ENCODE results near the gene CPA2. TPM values are rescaled to one million over a fixed set of nuclear protein-coding genes. Genes with fewer than 3 reads are reported as not detected.

The CPA2 gene
- polyA plus RNA-seq, 1 donor (not counting 4 experiments of a cell fraction or from before 2014, with no cell fraction given): 0.33 TPM

- no peak overlapping the region for H3K27ac ChIP-seq (ENCODE audit: control insufficient read depth, insufficient read depth, low read length)
- no peaks in the 10 kb centered on the region for H3K4me1 ChIP-seq (ENCODE audit: control insufficient read depth, extremely low read depth, insufficient read depth, low read length)
- FAIRE-seq: no peak
- H2AFZ ChIP-seq (ENCODE audit: control insufficient read depth, low read length): no peak overlapping the region
- H3K4me3 ChIP-seq (ENCODE audit: control insufficient read depth in 2 of 3, extremely low read depth in 1 of 3, insufficient read depth in 2 of 3, low read depth in 1 of 3, low read length in 3 of 3): no peak overlapping the region
- no peaks in the 10 kb centered on the region for H4K20me1 ChIP-seq (ENCODE audit: control insufficient read depth, extremely low read depth, insufficient read depth, low read length)
- H3K36me3 ChIP-seq (ENCODE audit: control insufficient read depth in 2 of 2, extremely low read depth in 1 of 2, insufficient read depth in 2 of 2, low read length in 2 of 2): no peaks in the 10 kb centered on the region
- H3K4me2 ChIP-seq (ENCODE audit: control insufficient read depth, extremely low read depth, insufficient read depth, low read depth, low read length): no peak overlapping the region
- dilution Hi-C loops (cut with MboI; ENCODE audit: extremely low pct_ligation_motif_present, low sequenced_read_pairs): no loop called here
- H3K9me1 ChIP-seq (ENCODE audit: control insufficient read depth, extremely low read depth, insufficient read depth, low read length): no peaks in the 10 kb centered on the region
- H3K9ac ChIP-seq (ENCODE audit: control insufficient read depth, extremely low read depth, insufficient read depth, low read length): no peak overlapping the region
- no peaks in the 10 kb centered on the region for H3K79me2 ChIP-seq (ENCODE audit: control insufficient read depth, insufficient read depth, low read length)
- no peaks in the 10 kb centered on the region for H3K27me3 ChIP-seq (ENCODE audit: control insufficient read depth, extremely low read depth, insufficient read depth, low read length)
- TF ChIP-seq CTCF (optimal IDR thresholded peaks at IDR 0.05 in 1 of 3, IDR thresholded peaks at IDR 0.05 in 1 of 3, conservative IDR thresholded peaks at IDR 0.05 in 1 of 3; ENCODE audit: extremely low read depth in 1 of 3, insufficient read depth in 2 of 3, low read length in 3 of 3): no peak
- TF ChIP-seq EZH2 (IDR thresholded peaks at IDR 0.05; ENCODE audit: low read length): no peak
- no peaks in the 10 kb centered on the region for H3K9me3 ChIP-seq (ENCODE audit: control insufficient read depth, low read depth, low read length)
- DNase-seq (ENCODE audit: low read depth, low spot score): no peak
These were observed 46.8 kb upstream of the CPA2 start for GRCh38 chr7:130219871-130220270.

GRCh38 chr7:130221746-130222145, 44.9 kb upstream of the CPA2 start:
- Histone ChIP-seq H2AFZ (ENCODE audit: control insufficient read depth, low read length) (no peak overlapping the region), H3K27me3 (ENCODE audit: control insufficient read depth, extremely low read depth, insufficient read depth, low read length) (no peaks in the 10 kb centered on the region), H3K27ac (ENCODE audit: control insufficient read depth, insufficient read depth, low read length) (no peak overlapping the region), H3K4me1 (ENCODE audit: control insufficient read depth, extremely low read depth, insufficient read depth, low read length) (no peaks in the 10 kb centered on the region), H3K9me3 (ENCODE audit: control insufficient read depth, low read depth, low read length) (no peaks in the 10 kb centered on the region), H3K36me3 (ENCODE audit: control insufficient read depth in 2 of 2, extremely low read depth in 1 of 2, insufficient read depth in 2 of 2, low read length in 2 of 2) (no peaks in the 10 kb centered on the region), H3K9ac (ENCODE audit: control insufficient read depth, extremely low read depth, insufficient read depth, low read length) (no peak overlapping the region), H3K79me2 (ENCODE audit: control insufficient read depth, insufficient read depth, low read length) (no peaks in the 10 kb centered on the region), H3K4me3 (ENCODE audit: control insufficient read depth in 2 of 3, extremely low read depth in 1 of 3, insufficient read depth in 2 of 3, low read depth in 1 of 3, low read length in 3 of 3) (no peak overlapping the region), H4K20me1 (ENCODE audit: control insufficient read depth, extremely low read depth, insufficient read depth, low read length) (no peaks in the 10 kb centered on the region), H3K4me2 (ENCODE audit: control insufficient read depth, extremely low read depth, insufficient read depth, low read depth, low read length) (no peak overlapping the region), H3K9me1 (ENCODE audit: control insufficient read depth, extremely low read depth, insufficient read depth, low read length) (no peaks in the 10 kb centered on the region)
- TF ChIP-seq CTCF (optimal IDR thresholded peaks at IDR 0.05 in 1 of 3, IDR thresholded peaks at IDR 0.05 in 1 of 3, conservative IDR thresholded peaks at IDR 0.05 in 1 of 3; ENCODE audit: extremely low read depth in 1 of 3, insufficient read depth in 2 of 3, low read length in 3 of 3): no peak
- no peak for TF ChIP-seq EZH2 (IDR thresholded peaks at IDR 0.05; ENCODE audit: low read length)
- no peak for FAIRE-seq
- dilution Hi-C loops (cut with MboI; ENCODE audit: extremely low pct_ligation_motif_present, low sequenced_read_pairs): no loop called here
- DNase-seq (ENCODE audit: low read depth, low spot score): no peak

Data from keratinocyte (primary cell).